RWPE2 (cell line): ENCODE measurements around the gene ZNF613.

Experiments used
- ATAC-seq: fragments of 200-7000 bp; cut with Tn5 transposase; 3 replicates; pipeline ENCODE4 v1.9.1; 2021; ENCODE audit warnings: low read depth
- DNase-seq: peaks from one replicate; pipeline ENCODE4 v3.0.0-alpha.2; 2020; ENCODE audit warnings: low spot score
- H3K27ac ChIP-seq: fragments of 450-650 bp; 2 replicates; pipeline ENCODE4 v1.5.1; 2017; ENCODE audit warnings: mild to moderate bottlenecking; ENCODE audit not compliant: poor library complexity, severe bottlenecking
- H3K27me3 ChIP-seq: fragments of 250-450 bp; sonication (Bioruptor Pico); 2 replicates; pipeline ENCODE4 v1.5.1; 2021; ENCODE audit warnings: mild to moderate bottlenecking, moderate library complexity; ENCODE audit not compliant: insufficient read depth, poor library complexity, severe bottlenecking
- H3K36me3 ChIP-seq: fragments of 250-450 bp; sonication (Bioruptor Pico); 2 replicates; pipeline ENCODE4 v1.5.1; 2020; ENCODE audit warnings: low read depth, mild to moderate bottlenecking, moderate library complexity
- H3K4me1 ChIP-seq: fragments of 250-450 bp; sonication (Bioruptor Pico); 2 replicates; pipeline ENCODE4 v1.5.1; 2021; ENCODE audit warnings: mild to moderate bottlenecking, moderate library complexity; ENCODE audit not compliant: insufficient read depth, poor library complexity, severe bottlenecking
- H3K4me3 ChIP-seq: fragments of 250-450 bp; sonication (Bioruptor Pico); 2 replicates; pipeline ENCODE4 v1.5.1; 2021; ENCODE audit warnings: mild to moderate bottlenecking, moderate library complexity; ENCODE audit not compliant: severe bottlenecking
- H3K9me3 ChIP-seq: fragments of 250-450 bp; sonication (Bioruptor Pico); 2 replicates; pipeline ENCODE4 v1.5.1; 2021; ENCODE audit warnings: mild to moderate bottlenecking, moderate library complexity; ENCODE audit not compliant: severe bottlenecking
- CTCF ChIP-seq: fragments of 450-650 bp; IDR thresholded peaks from one replicate; pipeline ENCODE4 v1.5.1; 2017; ENCODE audit warnings: mild to moderate bottlenecking, moderate library complexity; ENCODE audit not compliant: poor library complexity, severe bottlenecking

The ZNF613 gene

GRCh38 chr19:51889934-51890333 is 37.3 kb upstream of the ZNF613 start:
- peaks cover 70% of the 10 kb centered on the region for H3K36me3 ChIP-seq

GRCh38 chr19:51891193-51891747 is 36.0 kb upstream of the ZNF613 start:
- H3K36me3 ChIP-seq = peaks cover 80% of the 10 kb centered on the region
- H3K27ac ChIP-seq = no peak overlapping the region
- TF ChIP-seq CTCF = no peak
- H3K9me3 ChIP-seq = peaks cover 16% of the 10 kb centered on the region
- no peaks in the 10 kb centered on the region for H3K4me1 ChIP-seq
- no peak overlapping the region for H3K4me3 ChIP-seq
- no peaks in the 10 kb centered on the region for H3K27me3 ChIP-seq
- DNase-seq (no peak), ATAC-seq (no peak)

More at GRCh38 chr19:51889934-51890333, 37.3 kb upstream of the ZNF613 start:
- no peak for ATAC-seq
- no peak for TF ChIP-seq CTCF
- Histone ChIP-seq H3K27ac (no peak overlapping the region), H3K4me1 (no peaks in the 10 kb centered on the region), H3K9me3 (peaks cover 18% of the 10 kb centered on the region), H3K27me3 (no peaks in the 10 kb centered on the region), H3K4me3 (no peak overlapping the region)
- DNase-seq = no peak

- no peak for TF ChIP-seq CTCF
- H3K36me3 ChIP-seq = peaks cover 58% of the 10 kb centered on the region
- peaks cover 20% of the 10 kb centered on the region for H3K9me3 ChIP-seq
- no peak overlapping the region for H3K4me3 ChIP-seq
- DNase-seq (no peak), ATAC-seq (no peak)
- H3K27me3 ChIP-seq = no peaks in the 10 kb centered on the region
- no peak overlapping the region for H3K27ac ChIP-seq
- H3K4me1 ChIP-seq = no peaks in the 10 kb centered on the region
Measured at GRCh38 chr19:51901860-51902259, 25.4 kb upstream of the ZNF613 start.

GRCh38 chr19:51903192-51903591 is 24.1 kb upstream of the ZNF613 start:
- Histone ChIP-seq H3K4me3 (no peak overlapping the region), H3K9me3 (peaks cover 20% of the 10 kb centered on the region), H3K36me3 (peaks cover 46% of the 10 kb centered on the region), H3K27ac (no peak overlapping the region), H3K4me1 (no peaks in the 10 kb centered on the region), H3K27me3 (no peaks in the 10 kb centered on the region)
- no peak for TF ChIP-seq CTCF
- no peak for DNase-seq
- no peak for ATAC-seq

- H3K4me1 ChIP-seq = no peaks in the 10 kb centered on the region
- peak within 1 kb of the TSS; percentile 62 for H3K4me3 ChIP-seq
- peaks cover 18% of the 10 kb centered on the region for H3K9me3 ChIP-seq
- ATAC-seq = peak; percentile 99
- H3K36me3 ChIP-seq = peaks cover 32% of the 10 kb centered on the region
- peak; percentile 35 for TF ChIP-seq CTCF
- H3K27ac ChIP-seq = peak within 1 kb of the TSS; percentile 42
- H3K27me3 ChIP-seq = no peaks in the 10 kb centered on the region
- peak; percentile 81 for DNase-seq
Measured at GRCh38 chr19:51904331-51905165, 22.7 kb upstream of the ZNF613 start, which contains the start of gene ZNF649. Gene ZNF649, minus strand, starts transcription at chr19:51905017. Its CDS starts 4,910 bp downstream, at chr19:51900107.
